Left ventricle myocardium inferior (tissue), 1 donor: ENCODE data around the gene TMEM176A. TPM values are rescaled to one million over a fixed set of nuclear protein-coding genes. Genes with fewer than 3 reads are reported as not detected.

Experiments used
- DNase-seq: peaks from one replicate; pipeline ENCODE4 v3.0.0-alpha.2; 2020
- H3K27ac ChIP-seq: fragments of 200-600 bp; replicated peaks from 2 replicates; pipeline ENCODE4 v1.8.0; 2021
- H3K27me3 ChIP-seq: fragments of 200-600 bp; 2 replicates; pipeline ENCODE4 v1.8.0; 2021; ENCODE audit warnings: low read depth
- H3K36me3 ChIP-seq: fragments of 200-600 bp; 2 replicates; pipeline ENCODE4 v1.8.0; 2021
- H3K4me1 ChIP-seq: fragments of 200-600 bp; 2 replicates; pipeline ENCODE4 v1.8.0; 2021
- H3K4me3 ChIP-seq: fragments of 200-600 bp; 2 replicates; pipeline ENCODE4 v1.8.0; 2021; ENCODE audit warnings: mild to moderate bottlenecking, moderate library complexity
- H3K9me3 ChIP-seq: fragments of 200-600 bp; replicated peaks from 2 replicates; pipeline ENCODE4 v1.8.0; 2021
- CTCF ChIP-seq: fragments of 200-600 bp; IDR thresholded peaks from 2 replicates; pipeline ENCODE4 v1.8.0; 2021; ENCODE audit warnings: antibody characterized with exemption, mild to moderate bottlenecking, borderline replicate concordance
- intact Hi-C: fragments of 100-400 bp; cut with micrococcal nuclease; formaldehyde crosslinking; loops from one replicate; pipeline ENCODE4 v1.11.0; 2022
- total RNA-seq: library from RNA; stranded (reverse); fragmentation: NEBNext Ultra II Directional; extraction: Animal tissue kit (Norgen Biotek cat#: 25700); gene quantifications from one replicate; pipeline ENCODE4 v1.2.1, GENCODE V29; 2021
- donor health status: DM: no; HTN: yes; CAD: no; lungs with severe emphysema.

TMEM176A gene
- total RNA-seq, 1 donor from 2014 or later, result 18.5 TPM

- intact Hi-C loops, result no loop called here
These were observed 23.0 kb downstream of the TMEM176A start for GRCh38 chr7:150823484-150824126.

GRCh38 chr7:150824379-150825177 lies 24.0 kb downstream of the TMEM176A start:
- no peaks in the 10 kb centered on the region for H3K27me3 ChIP-seq
- DNase-seq, result no peak
- H3K36me3 ChIP-seq, result no peaks in the 10 kb centered on the region
- H3K9me3 ChIP-seq, result no peaks in the 10 kb centered on the region
- TF ChIP-seq CTCF, result no peak
- H3K27ac ChIP-seq, result peak overlapping the region; percentile 71
- intact Hi-C loops, result no loop called here
- H3K4me1 ChIP-seq, result peaks cover 55% of the 10 kb centered on the region
- H3K4me3 ChIP-seq, result no peak overlapping the region

More at GRCh38 chr7:150823484-150824126, 23.0 kb downstream of the TMEM176A start:
- no peak for DNase-seq
- Histone ChIP-seq H3K4me3 (no peak overlapping the region), H3K4me1 (peaks cover 55% of the 10 kb centered on the region), H3K27ac (peak overlapping the region; percentile 71), H3K9me3 (no peaks in the 10 kb centered on the region), H3K27me3 (no peaks in the 10 kb centered on the region), H3K36me3 (no peaks in the 10 kb centered on the region)
- TF ChIP-seq CTCF, result no peak

GRCh38 chr7:150826061-150826849 lies 25.7 kb downstream of the TMEM176A start:
- peak overlapping the region; percentile 71 for H3K27ac ChIP-seq
- no peak for TF ChIP-seq CTCF
- DNase-seq, result peak; percentile 66
- H3K36me3 ChIP-seq, result no peaks in the 10 kb centered on the region
- H3K9me3 ChIP-seq, result no peaks in the 10 kb centered on the region
- peaks cover 43% of the 10 kb centered on the region for H3K4me1 ChIP-seq
- H3K27me3 ChIP-seq, result peaks cover 5% of the 10 kb centered on the region
- H3K4me3 ChIP-seq, result no peak overlapping the region
- intact Hi-C loops, result no loop called here

- intact Hi-C loops, result no loop called here
- Histone ChIP-seq H3K9me3 (no peaks in the 10 kb centered on the region), H3K4me1 (peaks cover 41% of the 10 kb centered on the region), H3K36me3 (no peaks in the 10 kb centered on the region), H3K4me3 (no peak overlapping the region), H3K27me3 (peaks cover 12% of the 10 kb centered on the region), H3K27ac (no peak overlapping the region)
- TF ChIP-seq CTCF, result no peak
- no peak for DNase-seq
These were observed 27.8 kb downstream of the TMEM176A start for GRCh38 chr7:150828384-150828783.

- no peak for TF ChIP-seq CTCF
- H3K4me1 ChIP-seq, result peaks cover 30% of the 10 kb centered on the region
- intact Hi-C loops, result no loop called here
These were observed 28.9 kb downstream of the TMEM176A start for GRCh38 chr7:150829426-150829825.

More at GRCh38 chr7:150829426-150829825, 28.9 kb downstream of the TMEM176A start:
- Histone ChIP-seq H3K9me3 (no peaks in the 10 kb centered on the region), H3K27ac (no peak overlapping the region), H3K36me3 (no peaks in the 10 kb centered on the region), H3K4me3 (no peak overlapping the region), H3K27me3 (peaks cover 12% of the 10 kb centered on the region)
- DNase-seq, result no peak
